ENCODE data around the gene TFEB.

DNA sequence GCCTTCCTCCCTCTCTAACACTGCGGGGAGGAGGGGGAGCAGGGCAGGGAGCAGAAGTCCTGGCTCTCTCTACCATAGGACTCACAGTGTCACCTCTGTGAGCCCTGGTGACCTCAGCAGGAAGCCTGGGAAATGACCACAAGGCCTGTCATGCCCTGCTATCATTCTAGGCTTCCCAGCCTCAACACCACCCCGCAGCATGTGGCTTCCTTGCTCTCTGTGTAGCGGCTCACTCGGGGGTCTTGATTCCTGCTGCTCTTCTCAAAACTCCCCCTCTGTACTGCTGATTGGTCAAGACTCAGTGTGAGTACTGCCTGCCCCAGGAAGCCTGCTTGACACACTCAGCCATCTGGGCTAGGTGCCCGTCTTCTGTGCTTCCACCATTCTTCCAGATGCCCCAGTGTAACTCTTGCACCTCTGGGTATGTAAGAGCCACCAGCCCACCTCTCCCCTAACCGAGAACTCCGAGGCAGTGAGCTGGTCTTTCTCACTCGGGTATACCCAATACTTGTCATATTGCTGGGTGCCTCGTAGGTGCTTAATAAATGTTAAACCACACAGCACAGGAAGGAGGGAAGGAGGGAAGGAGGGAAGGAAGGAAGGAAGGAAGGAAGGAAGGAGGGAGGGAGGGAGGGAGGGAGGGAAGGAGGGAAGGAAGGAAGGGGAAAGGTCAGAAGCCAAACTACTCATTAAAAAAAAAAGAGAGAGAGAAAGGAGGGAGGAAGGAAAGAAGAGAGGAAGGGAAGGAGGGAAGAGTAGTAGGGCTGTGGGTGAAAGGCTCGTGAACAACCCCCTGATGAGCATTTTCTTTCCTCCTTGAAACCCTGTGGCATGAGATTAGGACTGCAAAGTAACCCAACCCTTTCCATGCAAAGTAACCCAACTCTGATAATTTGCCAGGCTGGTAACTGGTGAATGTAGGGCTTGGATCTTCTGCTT is 92.2 kb downstream of the TFEB start:
- no peak for TF ChIP-seq EZH2 (IDR thresholded peaks at IDR 0.05; ENCODE audit: borderline replicate concordance, low read depth, low read length, severe bottlenecking)
- no peak for TF ChIP-seq POLR2A (IDR thresholded peaks at IDR 0.05; ENCODE audit: low read depth, low read length)
- TF ChIP-seq CTCF (IDR thresholded peaks at IDR 0.05; ENCODE audit: extremely low read depth in 1 of 2, insufficient read depth in 1 of 2, low read depth in 1 of 2, low read length in 2 of 2): no peak
- no peak for TF ChIP-seq MYC (IDR thresholded peaks at IDR 0.05; ENCODE audit: low read depth, low read length)

Data from endothelial cell of umbilical vein (primary cell).